T47D (cell line): Measurements from ENCODE around the gene FKBP1B.

ENCODE experiments used
- DNase-seq, 2 experiments: peaks; one replicate each; pipeline versions ENCODE4 v3.0.0 to v3.0.0-alpha.2; 2011 to 2012; ENCODE audit warnings: low read depth in 1 of 2, low spot score in 1 of 2
- JUND ChIP-seq: IDR thresholded peaks from 2 replicates; pipeline ENCODE4 v1.6.1; 2012; ENCODE audit warnings: low read depth
- in situ Hi-C: cut with HindIII; loops from 2 replicates; pipeline ENCODE4 v1.10.0; 2016; ENCODE audit warnings: low sequenced_read_pairs, low pct_unique_long_range_greater_than_20kb

Gene FKBP1B

DNA sequence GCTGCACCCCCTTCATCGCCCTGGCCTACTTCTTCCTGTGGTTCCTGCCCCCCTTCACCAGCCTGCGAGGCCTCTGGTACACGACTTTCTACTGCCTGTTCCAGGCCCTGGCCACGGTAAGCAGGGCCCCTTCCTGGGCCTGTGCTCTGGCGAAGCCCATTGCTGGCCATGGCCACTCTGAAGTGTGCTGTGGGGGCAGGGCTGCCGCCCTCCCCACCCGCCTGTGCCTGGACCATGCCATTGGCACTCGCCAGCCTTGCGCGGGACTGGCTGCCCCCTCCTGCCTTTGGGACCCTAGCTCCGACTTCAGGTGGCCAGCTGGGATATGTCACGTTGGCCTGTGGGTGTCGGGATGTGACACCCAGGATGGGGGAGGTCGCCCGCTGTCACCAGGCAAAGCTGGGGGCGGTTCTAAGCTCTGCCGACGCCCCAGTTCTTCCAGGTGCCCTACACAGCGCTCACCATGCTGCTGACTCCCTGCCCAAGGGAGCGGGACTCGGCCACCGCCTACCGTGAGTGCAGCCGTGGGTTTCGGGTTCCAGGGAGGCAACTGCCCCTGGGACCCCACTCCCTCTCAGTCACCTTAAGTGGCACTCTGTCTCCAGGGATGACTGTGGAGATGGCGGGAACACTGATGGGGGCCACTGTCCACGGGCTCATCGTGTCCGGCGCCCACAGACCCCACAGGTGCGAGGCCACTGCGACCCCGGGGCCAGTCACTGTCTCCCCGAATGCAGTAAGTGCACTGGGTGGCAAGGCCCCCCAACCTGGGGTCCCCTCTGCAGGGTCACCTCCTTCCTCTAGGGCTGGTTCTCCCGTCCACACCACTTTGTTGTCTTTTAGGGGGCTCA, 32.5 kb upstream of the FKBP1B start:
- DNase-seq: no peak
- in situ Hi-C loops: no loop called here
- no peak for TF ChIP-seq JUND

DNA sequence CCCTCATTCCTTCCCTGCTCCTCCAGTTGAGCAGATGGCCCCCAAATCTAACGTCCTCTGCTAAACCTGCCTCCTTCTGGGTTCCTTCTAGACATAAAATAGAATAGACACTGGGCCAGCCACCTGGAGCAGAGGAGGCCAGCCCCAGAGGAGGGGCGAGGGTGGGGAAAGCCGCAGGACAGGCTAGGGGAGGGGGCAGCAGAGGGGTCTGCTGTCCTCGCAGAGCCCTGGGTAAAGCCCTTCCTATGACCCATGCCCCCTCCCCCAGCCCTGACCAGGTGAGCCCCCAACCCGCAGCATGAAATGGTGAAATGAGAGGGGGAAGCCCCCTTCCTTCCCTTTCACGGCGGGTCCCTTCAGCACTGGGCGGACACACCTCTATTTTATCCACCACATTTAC, 31.8 kb upstream of the FKBP1B start:
- TF ChIP-seq JUND: no peak
- DNase-seq: no peak
- in situ Hi-C loops: no loop called here

DNA sequence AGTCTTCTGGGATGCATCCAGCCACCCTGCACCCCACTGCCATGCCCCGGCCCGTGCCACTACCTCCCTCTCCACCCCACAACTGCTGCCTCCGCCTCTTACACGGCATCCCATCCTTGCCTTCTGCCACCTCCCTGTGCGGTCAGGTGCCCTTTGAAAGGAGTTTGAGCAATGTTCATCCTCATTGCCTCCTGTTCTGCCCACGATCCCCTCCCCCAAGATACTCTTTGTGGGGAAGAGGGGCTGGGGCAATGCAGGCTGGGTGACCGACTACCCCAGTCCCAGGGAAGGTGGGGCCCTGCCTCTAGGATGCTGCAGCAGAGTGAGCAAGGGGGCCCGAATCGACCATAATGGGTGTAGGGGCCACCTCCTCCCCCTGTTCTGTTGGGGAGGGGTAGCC, 31.3 kb upstream of the FKBP1B start:
- in situ Hi-C loops: no loop called here
- TF ChIP-seq JUND: no peak
- DNase-seq: no peak

DNA sequence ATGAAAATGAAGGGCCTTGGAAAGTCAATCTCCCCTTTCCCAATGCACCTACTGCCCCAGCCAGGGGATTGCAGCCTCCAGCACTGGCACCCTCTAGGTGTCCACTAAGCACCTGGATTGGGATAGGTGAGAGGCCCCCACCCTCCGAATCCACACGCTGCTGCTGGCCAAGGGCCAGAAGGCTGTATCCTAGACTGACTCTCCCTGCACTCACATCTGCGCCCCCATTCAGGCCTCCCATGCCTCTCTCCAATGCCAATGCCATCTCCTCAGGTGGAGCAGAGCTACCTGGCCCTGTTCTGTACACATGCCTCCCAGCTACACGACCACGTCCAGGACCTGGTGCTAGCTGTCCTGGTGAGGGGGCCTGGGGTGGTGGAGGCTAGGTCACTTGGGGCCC, 29.8 kb upstream of the FKBP1B start:
- no peak for DNase-seq
- in situ Hi-C loops: no loop called here
- no peak for TF ChIP-seq JUND

DNA sequence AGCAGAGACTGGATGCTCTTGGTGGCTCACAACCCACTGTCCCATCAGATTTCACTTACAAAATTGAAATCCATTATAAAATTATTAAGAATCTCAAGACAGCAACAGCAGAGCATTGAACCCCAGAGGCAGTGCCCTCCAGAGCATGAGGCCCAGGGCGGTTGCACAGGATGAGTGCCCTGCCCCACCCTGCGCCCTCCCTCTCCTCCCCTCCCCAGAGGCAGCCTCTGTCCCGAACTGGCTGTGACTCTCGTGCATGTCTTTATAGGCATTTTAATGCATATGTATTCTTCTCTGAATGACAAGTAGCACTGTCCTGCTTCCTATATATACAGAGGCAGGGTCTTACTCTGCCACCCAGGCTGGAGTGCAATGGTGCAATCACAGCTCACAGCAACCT, 29.3 kb upstream of the FKBP1B start:
- in situ Hi-C loops: no loop called here
- DNase-seq: no peak
- TF ChIP-seq JUND: no peak

DNA sequence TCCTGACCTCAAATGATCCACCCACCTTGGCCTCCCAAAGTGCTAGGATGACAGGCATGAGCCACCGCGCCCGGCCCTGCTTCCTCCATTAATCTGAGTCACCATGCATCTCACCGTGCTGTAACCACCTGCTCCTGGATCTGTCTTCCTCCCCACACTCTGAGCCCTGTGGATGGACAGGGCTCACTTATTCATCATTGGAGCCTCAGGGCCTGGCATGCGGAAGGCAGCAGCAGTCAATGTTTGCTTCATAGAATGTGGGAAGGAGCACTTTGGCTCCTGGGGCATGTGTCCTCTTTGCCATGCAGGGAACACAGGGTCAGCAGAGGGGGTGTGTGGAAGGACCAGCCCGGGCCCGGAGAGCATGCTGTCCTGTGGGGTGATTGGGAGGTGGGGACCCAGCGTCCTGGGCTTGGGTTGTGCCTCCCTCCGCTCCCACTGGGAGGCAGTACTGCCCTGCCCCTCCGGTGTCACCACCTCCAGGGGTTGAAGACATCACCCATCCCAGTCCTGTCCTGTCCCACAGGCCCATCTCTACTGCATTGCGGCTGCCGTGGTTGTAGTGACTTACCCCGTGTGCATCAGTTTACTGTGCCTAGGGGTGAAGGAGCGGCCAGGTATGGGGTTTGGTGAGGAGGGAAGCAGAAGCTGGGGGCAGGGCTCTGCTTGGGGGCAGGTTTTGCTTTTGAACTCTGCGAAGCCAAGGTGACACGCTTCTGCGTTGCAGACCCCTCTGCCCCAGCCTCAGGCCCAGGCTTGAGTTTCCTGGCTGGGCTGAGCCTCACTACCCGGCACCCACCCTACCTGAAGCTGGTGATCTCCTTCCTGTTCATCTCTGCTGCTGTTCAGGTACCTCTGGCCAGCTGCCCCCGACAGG, 28.2 kb upstream of the FKBP1B start:
- in situ Hi-C loops: no loop called here
- DNase-seq: peak in 1 of 2 experiments; percentile 70
- no peak for TF ChIP-seq JUND

DNA sequence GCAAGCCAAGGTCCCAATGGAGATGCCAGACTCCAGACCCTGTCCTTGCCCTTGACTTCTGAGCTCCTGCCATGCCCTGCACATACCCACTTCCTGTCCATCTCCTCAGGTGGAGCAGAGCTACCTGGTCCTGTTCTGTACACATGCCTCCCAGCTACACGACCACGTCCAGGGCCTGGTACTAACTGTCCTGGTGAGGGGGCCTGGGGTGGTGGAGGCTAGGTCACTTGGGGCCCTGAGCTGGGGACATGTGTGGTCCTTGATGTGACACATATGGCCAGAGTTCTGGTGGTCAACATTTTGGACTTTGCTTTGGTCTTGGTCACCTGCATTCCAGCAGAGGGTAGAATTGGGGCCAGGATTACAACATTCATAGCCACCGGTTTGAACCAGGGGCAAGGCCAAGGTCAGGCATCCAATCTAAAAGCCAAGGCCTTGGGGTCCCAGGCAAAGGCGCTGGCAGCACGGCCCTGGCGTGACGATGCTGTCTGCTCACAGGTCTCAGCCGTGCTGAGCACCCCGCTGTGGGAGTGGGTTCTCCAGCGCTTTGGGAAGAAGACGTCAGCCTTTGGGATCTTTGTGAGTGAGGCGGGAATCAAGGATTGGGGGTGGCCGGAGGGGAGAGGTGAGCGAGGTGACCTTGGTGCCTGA, 27.1 kb upstream of the FKBP1B start:
- no peak for TF ChIP-seq JUND
- no peak for DNase-seq
- in situ Hi-C loops: no loop called here

DNA sequence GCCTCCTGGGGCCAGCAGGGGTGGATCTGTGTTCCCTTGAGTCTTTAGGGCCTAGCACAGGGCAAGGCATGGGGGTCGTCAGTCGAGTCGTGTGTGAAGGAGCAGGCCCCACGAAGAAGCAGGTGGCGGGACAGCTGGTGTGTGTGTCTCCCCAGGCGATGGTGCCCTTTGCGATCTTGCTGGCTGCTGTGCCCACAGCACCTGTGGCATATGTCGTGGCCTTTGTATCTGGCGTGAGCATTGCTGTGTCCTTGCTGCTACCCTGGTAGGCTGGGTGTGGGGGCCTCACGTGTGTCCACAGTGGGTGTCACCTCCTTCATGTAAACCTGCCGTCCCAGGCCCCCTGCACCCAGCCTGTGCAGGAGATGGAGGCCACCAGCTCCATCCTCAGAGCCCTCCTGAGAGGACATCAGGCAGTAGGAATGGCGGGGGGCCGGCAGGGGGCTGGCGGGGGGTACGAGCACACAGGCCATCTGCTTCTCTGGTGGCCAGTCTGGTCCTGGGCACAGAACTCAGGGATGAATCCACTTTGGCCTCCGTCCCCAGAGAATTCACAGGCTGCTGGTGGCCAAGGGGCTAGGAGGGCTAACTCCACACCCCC, 26.5 kb upstream of the FKBP1B start:
- no peak for TF ChIP-seq JUND
- no peak for DNase-seq
- in situ Hi-C loops: no loop called here

DNA sequence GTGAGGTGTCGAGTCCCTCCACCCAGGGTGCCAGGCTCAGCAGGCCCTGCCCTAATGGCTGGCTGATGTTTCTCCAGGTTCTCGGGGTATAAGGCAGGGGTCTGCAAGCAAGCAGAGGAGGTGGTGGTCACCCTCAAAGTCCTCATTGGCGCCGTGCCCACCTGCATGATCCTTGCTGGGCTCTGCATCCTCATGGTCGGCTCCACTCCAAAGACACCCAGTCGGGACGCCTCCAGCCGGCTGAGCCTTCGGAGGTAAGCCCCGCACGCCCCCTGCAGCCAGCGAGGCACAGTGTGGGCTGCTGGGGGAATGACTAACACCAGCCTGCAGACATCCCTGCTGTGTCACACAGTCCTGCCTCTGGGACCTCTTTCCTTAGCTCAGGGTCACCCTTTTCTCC, 25.5 kb upstream of the FKBP1B start:
- no peak for DNase-seq
- no peak for TF ChIP-seq JUND
- in situ Hi-C loops: no loop called here

DNA sequence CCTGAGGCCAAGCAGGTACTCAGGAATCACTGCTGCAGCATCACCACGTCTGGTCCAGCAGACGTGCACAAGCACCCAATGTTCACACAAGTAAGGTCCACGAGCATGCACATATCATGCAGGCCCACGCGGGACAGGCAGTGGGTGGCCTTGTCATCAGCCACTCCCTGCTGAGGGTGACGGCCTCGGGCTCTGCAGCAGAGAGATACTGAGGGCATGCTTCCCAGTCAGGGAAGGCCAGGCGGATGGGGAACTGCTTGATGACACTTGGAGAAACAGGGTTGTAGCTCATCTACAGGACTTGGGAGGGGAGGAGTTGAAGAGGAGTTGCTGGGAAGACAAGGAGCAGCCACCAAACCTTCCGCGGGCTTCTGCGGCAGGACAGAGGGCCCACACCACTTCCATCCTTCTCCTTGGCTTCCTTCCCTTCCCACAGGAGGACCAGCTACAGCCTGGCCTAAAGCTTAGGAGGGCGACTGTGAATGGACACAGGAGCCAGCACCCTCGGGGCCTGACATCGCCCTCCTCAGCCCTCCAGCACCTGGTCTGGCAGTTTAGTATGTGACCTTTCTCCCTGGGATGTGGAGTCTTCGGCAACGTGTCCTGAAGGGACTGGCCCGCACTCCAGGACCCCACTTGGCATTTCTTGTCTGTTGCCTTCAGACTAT, 24.4 kb upstream of the FKBP1B start:
- no peak for DNase-seq
- in situ Hi-C loops: no loop called here
- TF ChIP-seq JUND: no peak

DNA sequence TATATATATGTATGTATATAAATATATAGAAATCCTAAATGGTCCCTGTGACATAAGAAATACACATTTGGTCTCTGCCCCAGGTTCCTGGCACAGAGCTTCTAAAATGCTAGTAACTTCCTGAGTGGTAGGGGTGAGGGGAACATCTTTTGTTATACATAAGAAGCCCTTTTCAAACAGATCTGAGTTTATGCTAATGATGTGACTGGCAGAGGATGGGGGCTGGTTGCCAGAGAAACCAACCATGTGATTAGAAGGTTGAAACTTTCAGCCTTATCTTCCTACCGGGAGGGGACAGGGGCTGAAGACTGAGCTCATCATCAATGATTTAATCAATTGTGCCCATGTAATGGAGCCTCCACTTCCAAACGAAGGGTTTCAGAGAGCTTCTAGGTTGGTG, 23.3 kb upstream of the FKBP1B start:
- TF ChIP-seq JUND: no peak
- no peak for DNase-seq
- in situ Hi-C loops: no loop called here
